Fibroblast of mammary gland (primary cell): ENCODE measurements around the gene CDCA8.

ENCODE experiments used
- DNase-seq: peaks from one replicate; pipeline ENCODE4 v3.0.0-alpha.2; 2010; ENCODE audit warnings: low read depth
- H3K4me3 ChIP-seq: 2 replicates; pipeline ENCODE4 v1.5.1; 2011; ENCODE audit warnings: low read depth, mild to moderate bottlenecking, low read length, moderate library complexity; ENCODE audit not compliant: control insufficient read depth
- TF ChIP-seq, protein P1 (sequence below): conservative IDR thresholded peaks from 2 replicates; pipeline ENCODE4 v1.5.1; 2011; ENCODE audit warnings: low read depth, low read length, inconsistent platforms; ENCODE audit not compliant: control insufficient read depth, insufficient read depth

Gene CDCA8

GRCh38 chr1:37708471-37708870 is 16.2 kb downstream of the CDCA8 start:
- TF ChIP-seq, protein P1, sequence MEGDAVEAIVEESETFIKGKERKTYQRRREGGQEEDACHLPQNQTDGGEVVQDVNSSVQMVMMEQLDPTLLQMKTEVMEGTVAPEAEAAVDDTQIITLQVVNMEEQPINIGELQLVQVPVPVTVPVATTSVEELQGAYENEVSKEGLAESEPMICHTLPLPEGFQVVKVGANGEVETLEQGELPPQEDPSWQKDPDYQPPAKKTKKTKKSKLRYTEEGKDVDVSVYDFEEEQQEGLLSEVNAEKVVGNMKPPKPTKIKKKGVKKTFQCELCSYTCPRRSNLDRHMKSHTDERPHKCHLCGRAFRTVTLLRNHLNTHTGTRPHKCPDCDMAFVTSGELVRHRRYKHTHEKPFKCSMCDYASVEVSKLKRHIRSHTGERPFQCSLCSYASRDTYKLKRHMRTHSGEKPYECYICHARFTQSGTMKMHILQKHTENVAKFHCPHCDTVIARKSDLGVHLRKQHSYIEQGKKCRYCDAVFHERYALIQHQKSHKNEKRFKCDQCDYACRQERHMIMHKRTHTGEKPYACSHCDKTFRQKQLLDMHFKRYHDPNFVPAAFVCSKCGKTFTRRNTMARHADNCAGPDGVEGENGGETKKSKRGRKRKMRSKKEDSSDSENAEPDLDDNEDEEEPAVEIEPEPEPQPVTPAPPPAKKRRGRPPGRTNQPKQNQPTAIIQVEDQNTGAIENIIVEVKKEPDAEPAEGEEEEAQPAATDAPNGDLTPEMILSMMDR, result no peak
- H3K4me3 ChIP-seq, result no peak overlapping the region
- DNase-seq, result no peak

DNA sequence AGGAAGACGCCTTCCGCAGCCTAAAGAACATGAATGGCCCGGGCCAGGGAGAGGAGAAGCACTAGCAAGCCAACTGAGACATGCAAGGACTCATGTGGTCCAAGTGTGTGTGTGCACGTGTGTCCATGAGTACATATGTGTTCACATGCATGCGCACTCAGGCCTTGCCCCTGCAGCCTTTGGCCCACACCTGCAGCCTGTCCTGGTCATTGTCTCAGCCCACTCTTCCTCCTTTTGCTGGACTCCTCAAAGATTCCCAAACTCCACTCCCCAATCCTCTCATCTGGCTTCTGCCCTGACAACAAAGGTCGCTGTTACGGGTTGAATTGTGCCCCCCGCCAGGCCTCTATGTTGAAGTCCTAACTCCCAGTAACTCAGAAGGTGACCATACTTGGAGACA is 21.9 kb downstream of the CDCA8 start:
- H3K4me3 ChIP-seq, result no peak overlapping the region
- DNase-seq, result no peak
- TF ChIP-seq, protein P1, result no peak

DNA sequence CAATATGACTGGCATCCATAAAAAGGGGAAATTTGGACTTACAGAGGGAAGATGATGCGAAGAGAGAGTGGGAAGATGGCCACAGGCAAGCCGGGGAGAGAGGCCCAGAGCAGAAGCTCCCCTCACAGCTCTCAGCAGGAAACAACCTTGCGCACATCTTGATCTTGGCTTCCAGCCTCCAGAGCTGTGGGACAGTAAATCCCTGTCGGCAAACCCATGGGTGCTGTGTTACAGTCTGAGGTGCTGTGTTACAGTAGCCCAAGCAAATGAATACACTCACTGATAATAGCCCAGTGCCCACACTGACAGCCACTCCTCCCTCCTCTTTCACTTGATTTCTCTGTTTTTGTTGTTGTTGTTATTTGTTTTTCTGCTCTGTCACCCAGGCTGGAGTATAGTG is 22.4 kb downstream of the CDCA8 start:
- TF ChIP-seq, protein P1, result no peak
- no peak for DNase-seq
- no peak overlapping the region for H3K4me3 ChIP-seq

- no peak overlapping the region for H3K4me3 ChIP-seq
- DNase-seq, result no peak
- TF ChIP-seq, protein P1, result no peak
Measured at GRCh38 chr1:37716321-37716720, 24.0 kb downstream of the CDCA8 start.

- DNase-seq, result no peak
- H3K4me3 ChIP-seq, result no peak overlapping the region
- TF ChIP-seq, protein P1, result no peak
Measured at GRCh38 chr1:37717631-37718030, 25.3 kb downstream of the CDCA8 start.

- H3K4me3 ChIP-seq, result no peak overlapping the region
- DNase-seq, result no peak
- TF ChIP-seq, protein P1, result no peak
Measured at GRCh38 chr1:37718181-37718900, 26.0 kb downstream of the CDCA8 start.
